ENCODE measurements around the gene SCYGR2. TPM values are rescaled to one million over a fixed set of nuclear protein-coding genes. Genes with fewer than 3 reads are reported as not detected.

Gene SCYGR2
- total RNA-seq, 4 donors from 2014 or later: not detected

- no peak for ATAC-seq
- H3K27ac ChIP-seq: no peak overlapping the region
- H3K27me3 ChIP-seq: no peaks in the 10 kb centered on the region
- 93 to 94% methylated on average over 2 of the region's 2 CpGs for WGBS, 2 donors (ENCODE audit: low coverage in 1 of 2)
- no peaks in the 10 kb centered on the region for H3K4me1 ChIP-seq
- peaks cover 0 to 5% of the 10 kb centered on the region in 2 donors for H3K36me3 ChIP-seq
- no peaks in the 10 kb centered on the region for H3K9me3 ChIP-seq
- H3K4me3 ChIP-seq: no peak overlapping the region
- TF ChIP-seq EP300 (IDR thresholded peaks at IDR 0.05) (no peak), POLR2AphosphoS5 (IDR thresholded peaks at IDR 0.05) (no peak), POLR2A (IDR thresholded peaks at IDR 0.05) (no peak), CTCF (IDR thresholded peaks at IDR 0.05) (no peak)
Measured at GRCh38 chr2:227568852-227569169, 29.9 kb upstream of the SCYGR2 start.

DNA sequence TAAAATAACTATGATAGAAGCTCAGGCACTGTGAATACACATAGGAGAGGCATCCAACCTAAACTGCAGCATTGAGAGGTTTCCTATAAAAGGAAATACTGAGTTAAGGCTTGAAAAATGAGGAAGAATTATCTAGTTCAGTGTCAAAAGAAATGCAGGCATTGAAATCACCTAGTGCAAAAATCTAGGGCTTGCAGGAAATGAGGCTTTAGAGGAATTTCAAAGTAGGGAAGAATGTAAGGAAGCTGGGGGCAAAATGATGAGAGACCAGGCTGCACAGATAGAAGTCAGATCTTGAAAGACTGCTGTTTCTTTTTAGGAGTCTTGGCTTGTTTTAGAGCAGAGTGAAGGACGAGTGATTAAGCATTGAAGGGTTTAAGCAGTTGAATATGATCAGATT lies 28.1 kb upstream of the SCYGR2 start:
- Histone ChIP-seq H3K27ac (no peak overlapping the region), H3K9me3 (no peaks in the 10 kb centered on the region), H3K4me3 (no peak overlapping the region), H3K4me1 (no peaks in the 10 kb centered on the region), H3K36me3 (peaks cover 0 to 5% of the 10 kb centered on the region in 2 donors), H3K27me3 (no peaks in the 10 kb centered on the region)
- 39 to 50% methylated on average over 1 of the region's 1 CpG for WGBS, 2 donors (ENCODE audit: low coverage in 1 of 2)
- TF ChIP-seq POLR2AphosphoS5 (IDR thresholded peaks at IDR 0.05) (no peak), EP300 (IDR thresholded peaks at IDR 0.05) (no peak), CTCF (IDR thresholded peaks at IDR 0.05) (no peak)
- no peak for ATAC-seq

GRCh38 chr2:227576110-227576509 lies 22.6 kb upstream of the SCYGR2 start:
- Histone ChIP-seq H3K27ac (no peak overlapping the region), H3K4me3 (no peak overlapping the region), H3K36me3 (no peaks in the 10 kb centered on the region), H3K9me3 (no peaks in the 10 kb centered on the region), H3K27me3 (no peaks in the 10 kb centered on the region), H3K4me1 (no peaks in the 10 kb centered on the region)
- ATAC-seq: no peak
- TF ChIP-seq CTCF (IDR thresholded peaks at IDR 0.05) (no peak), POLR2AphosphoS5 (IDR thresholded peaks at IDR 0.05) (no peak), EP300 (IDR thresholded peaks at IDR 0.05) (no peak), POLR2A (IDR thresholded peaks at IDR 0.05) (no peak)

- 56 to 72% methylated on average over 1 to 2 of the region's 2 CpGs for WGBS, 2 donors (ENCODE audit: low coverage in 1 of 2)
- ATAC-seq: no peak
- Histone ChIP-seq H3K27ac (no peak overlapping the region), H3K9me3 (no peaks in the 10 kb centered on the region), H3K4me1 (no peaks in the 10 kb centered on the region), H3K27me3 (no peaks in the 10 kb centered on the region), H3K36me3 (no peaks in the 10 kb centered on the region), H3K4me3 (no peak overlapping the region)
- no peak for TF ChIP-seq CTCF (IDR thresholded peaks at IDR 0.05)
- TF ChIP-seq EP300 (IDR thresholded peaks at IDR 0.05): no peak
Measured at GRCh38 chr2:227576812-227577211, 21.9 kb upstream of the SCYGR2 start.

- Histone ChIP-seq H3K36me3 (no peaks in the 10 kb centered on the region), H3K4me3 (no peak overlapping the region), H3K27me3 (peaks cover 5% of the 10 kb centered on the region), H3K9me3 (peaks cover 0 to 6% (median 0%) of the 10 kb centered on the region in 3 donors), H3K27ac (no peak overlapping the region), H3K4me1 (no peaks in the 10 kb centered on the region)
- no peak for ATAC-seq
- TF ChIP-seq EP300 (IDR thresholded peaks at IDR 0.05) (no peak), CTCF (IDR thresholded peaks at IDR 0.05) (no peak), POLR2A (IDR thresholded peaks at IDR 0.05) (no peak), POLR2AphosphoS5 (IDR thresholded peaks at IDR 0.05) (no peak)
- WGBS, 2 donors (ENCODE audit: low coverage in 1 of 2): 33 to 61% methylated on average over 2 of the region's 2 CpGs
Measured at GRCh38 chr2:227577555-227577954, 21.1 kb upstream of the SCYGR2 start.

Measured in gastroesophageal sphincter (tissue), 4 donors.